Type B pancreatic cell (in vitro differentiated cells): ENCODE data around the gene SLC22A23. TPM values are rescaled to one million over a fixed set of nuclear protein-coding genes. Genes with fewer than 3 reads are reported as not detected.
A peak's percentile ranks its signal among the peaks of the same experiment; 100 is the strongest.

Source experiments
- DNase-seq: peaks from one replicate; pipeline ENCODE4 v3.0.0; 2021; ENCODE audit warnings: mixed read lengths; ENCODE audit not compliant: unreplicated experiment; ENCODE audit errors: extremely low spot score
- H3K27ac Mint-ChIP-seq: 2 replicates; pipeline ENCODE4 v1.8.0; 2021; ENCODE audit warnings: mild to moderate bottlenecking, mixed read lengths
- H3K27me3 Mint-ChIP-seq: 2 replicates; pipeline ENCODE4 v1.8.0; 2021; ENCODE audit warnings: mixed read lengths
- H3K36me3 Mint-ChIP-seq: 2 replicates; pipeline ENCODE4 v1.8.0; 2021; ENCODE audit warnings: mixed read lengths
- H3K4me1 Mint-ChIP-seq: one replicate; pipeline ENCODE4 v1.8.0; 2021; ENCODE audit warnings: mixed read lengths; ENCODE audit not compliant: unreplicated experiment
- H3K4me3 Mint-ChIP-seq: 2 replicates; pipeline ENCODE4 v1.8.0; 2021; ENCODE audit warnings: mild to moderate bottlenecking, mixed read lengths
- H3K9me3 Mint-ChIP-seq: 2 replicates; pipeline ENCODE4 v1.8.0; 2021; ENCODE audit warnings: mixed read lengths
- CTCF ChIP-seq: fragments of 200-600 bp; sonication (generic); conservative IDR thresholded peaks from 2 replicates; pipeline ENCODE4 v1.5.0; 2021; ENCODE audit warnings: antibody characterized with exemption, mild to moderate bottlenecking
- total RNA-seq: library from RNA; stranded (reverse); gene quantifications from 2 replicates; pipeline ENCODE4 v1.2.1, GENCODE V29; 2021; ENCODE audit warnings: low replicate concordance

SLC22A23 gene
- total RNA-seq, 1 donor from 2014 or later = 36.6 TPM

- no peak for DNase-seq
- Mint-ChIP-seq H3K4me3 (peak overlapping the region; percentile 98), H3K4me1 (peaks cover 20% of the 10 kb centered on the region), H3K27me3 (peaks cover 17% of the 10 kb centered on the region), H3K9me3 (peaks cover 5% of the 10 kb centered on the region), H3K27ac (peak overlapping the region; percentile 95), H3K36me3 (no peaks in the 10 kb centered on the region)
- TF ChIP-seq CTCF = no peak
These were observed 197.3 kb downstream of the SLC22A23 start for GRCh38 chr6:3259491-3259958.

- no peak for TF ChIP-seq CTCF
- Mint-ChIP-seq H3K27me3 (peaks cover 17% of the 10 kb centered on the region), H3K9me3 (peaks cover 10% of the 10 kb centered on the region), H3K4me3 (peak within 1 kb of the TSS; percentile 98), H3K4me1 (peaks cover 20% of the 10 kb centered on the region), H3K36me3 (no peaks in the 10 kb centered on the region), H3K27ac (peak within 1 kb of the TSS; percentile 95)
- peak; percentile 99 for DNase-seq
These were observed 197.9 kb downstream of the SLC22A23 start, which contains the start of gene PSMG4 for GRCh38 chr6:3258720-3259490. TSS of gene PSMG4 (plus strand) at chr6:3258947. CDS start at chr6:3259023, 76 bp downstream.

GRCh38 chr6:3258201-3258600 lies 198.6 kb downstream of the SLC22A23 start:
- Mint-ChIP-seq H3K4me3 (peak overlapping the region; percentile 76), H3K36me3 (no peaks in the 10 kb centered on the region), H3K27ac (no peak overlapping the region), H3K27me3 (peaks cover 17% of the 10 kb centered on the region), H3K4me1 (peaks cover 20% of the 10 kb centered on the region), H3K9me3 (peaks cover 10% of the 10 kb centered on the region)
- DNase-seq = no peak
- no peak for TF ChIP-seq CTCF

GRCh38 chr6:3253597-3253961 lies 203.3 kb downstream of the SLC22A23 start:
- no peak overlapping the region for H3K4me3 Mint-ChIP-seq
- DNase-seq = no peak
- H3K9me3 Mint-ChIP-seq = peaks cover 10% of the 10 kb centered on the region
- no peaks in the 10 kb centered on the region for H3K36me3 Mint-ChIP-seq
- no peak overlapping the region for H3K27ac Mint-ChIP-seq
- peaks cover 20% of the 10 kb centered on the region for H3K27me3 Mint-ChIP-seq
- TF ChIP-seq CTCF = no peak
- H3K4me1 Mint-ChIP-seq = peaks cover 11% of the 10 kb centered on the region

GRCh38 chr6:3252861-3253596 lies 203.8 kb downstream of the SLC22A23 start:
- TF ChIP-seq CTCF = no peak
- peaks cover 10% of the 10 kb centered on the region for H3K9me3 Mint-ChIP-seq
- H3K27me3 Mint-ChIP-seq = peaks cover 20% of the 10 kb centered on the region
- no peaks in the 10 kb centered on the region for H3K36me3 Mint-ChIP-seq
- DNase-seq = no peak
- peaks cover 14% of the 10 kb centered on the region for H3K4me1 Mint-ChIP-seq
- H3K4me3 Mint-ChIP-seq = no peak overlapping the region
- H3K27ac Mint-ChIP-seq = no peak overlapping the region
